Ectodermal cell (in vitro differentiated cells): ENCODE data around the gene ACAA2.

ENCODE experiments used
- H3K27ac ChIP-seq: 2 replicates; pipeline ENCODE4 v1.7.0; 2013; ENCODE audit warnings: mild to moderate bottlenecking, low read depth, low read length; ENCODE audit not compliant: insufficient read depth, poor library complexity, severe bottlenecking
- H3K27me3 ChIP-seq: 2 replicates; pipeline ENCODE4 v1.7.0; 2013; ENCODE audit warnings: mild to moderate bottlenecking, low read length; ENCODE audit not compliant: insufficient read depth, control insufficient read depth, poor library complexity, severe bottlenecking
- H3K36me3 ChIP-seq: one replicate; pipeline ENCODE4 v1.7.0; 2013; ENCODE audit warnings: low read length; ENCODE audit not compliant: control insufficient read depth, insufficient read depth
- H3K4me1 ChIP-seq: one replicate; pipeline ENCODE4 v1.7.0; 2013; ENCODE audit warnings: low read length; ENCODE audit not compliant: control insufficient read depth, insufficient read depth
- H3K4me3 ChIP-seq: 2 replicates; pipeline ENCODE4 v1.7.0; 2013; ENCODE audit warnings: low read depth, low read length, control low read depth; ENCODE audit not compliant: insufficient read depth
- H3K9me3 ChIP-seq: 2 replicates; pipeline ENCODE4 v1.7.0; 2013; ENCODE audit warnings: mild to moderate bottlenecking, low read length, moderate library complexity; ENCODE audit not compliant: control insufficient read depth
- WGBS, 2 experiments: methylation state at CpG; one replicate each; pipeline ENCODE4 v1.1.7; 2013; ENCODE audit warnings: missing lambda C conversion rate in 2 of 2; 5-methylcytosine and 5-hydroxymethylcytosine counted together

Gene ACAA2

DNA sequence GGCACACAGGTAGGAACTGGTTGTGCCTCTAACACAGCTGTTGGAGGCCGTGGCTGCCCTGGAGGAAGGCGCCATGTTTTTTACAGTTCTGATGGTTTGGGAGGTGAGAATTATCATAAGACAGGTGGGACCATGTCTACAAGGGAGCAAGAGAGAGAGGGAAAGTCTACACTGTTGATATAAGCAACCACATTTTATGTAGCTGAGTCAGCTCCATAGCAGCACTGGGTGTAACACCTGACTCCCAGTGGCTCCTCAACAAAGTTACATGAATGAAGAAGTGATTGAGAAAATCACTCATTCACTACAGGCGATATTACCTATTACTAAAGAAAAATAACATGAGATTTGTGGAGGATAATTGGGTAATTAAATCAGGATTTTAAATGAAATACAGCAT is 41.3 kb upstream of the ACAA2 start:
- no peaks in the 10 kb centered on the region for H3K36me3 ChIP-seq
- no peak overlapping the region for H3K27ac ChIP-seq
- H3K27me3 ChIP-seq: no peaks in the 10 kb centered on the region
- peaks cover 2% of the 10 kb centered on the region for H3K4me1 ChIP-seq
- 96 to 97% methylated on average over 2 of the region's 3 CpGs for WGBS, 2 experiments
- no peak overlapping the region for H3K4me3 ChIP-seq
- H3K9me3 ChIP-seq: no peaks in the 10 kb centered on the region

DNA sequence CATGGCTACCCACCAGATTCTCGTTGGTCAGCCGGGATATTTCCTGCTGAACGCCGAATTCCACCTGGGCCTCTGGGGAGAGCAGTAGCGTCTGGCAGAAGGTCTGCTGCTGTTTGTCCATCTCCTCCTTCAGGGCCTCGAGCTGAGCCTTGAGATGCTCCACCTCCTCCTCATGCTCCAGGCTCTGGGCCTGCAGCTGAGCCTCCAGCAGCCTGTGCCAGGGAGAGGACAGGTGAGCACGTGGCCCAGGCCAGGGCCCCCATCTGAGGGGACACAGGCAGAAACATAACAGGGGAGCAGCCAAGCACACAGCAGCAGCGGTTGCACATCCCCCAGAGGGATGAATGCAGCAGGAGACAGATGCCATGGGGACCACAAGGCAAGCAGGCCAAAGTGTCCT is 40.1 kb upstream of the ACAA2 start:
- no peak overlapping the region for H3K4me3 ChIP-seq
- peaks cover 6% of the 10 kb centered on the region for H3K4me1 ChIP-seq
- no peaks in the 10 kb centered on the region for H3K36me3 ChIP-seq
- H3K27ac ChIP-seq: no peak overlapping the region
- H3K27me3 ChIP-seq: no peaks in the 10 kb centered on the region
- 91 to 93% methylated on average over 8 of the region's 8 CpGs for WGBS, 2 experiments
- no peaks in the 10 kb centered on the region for H3K9me3 ChIP-seq

DNA sequence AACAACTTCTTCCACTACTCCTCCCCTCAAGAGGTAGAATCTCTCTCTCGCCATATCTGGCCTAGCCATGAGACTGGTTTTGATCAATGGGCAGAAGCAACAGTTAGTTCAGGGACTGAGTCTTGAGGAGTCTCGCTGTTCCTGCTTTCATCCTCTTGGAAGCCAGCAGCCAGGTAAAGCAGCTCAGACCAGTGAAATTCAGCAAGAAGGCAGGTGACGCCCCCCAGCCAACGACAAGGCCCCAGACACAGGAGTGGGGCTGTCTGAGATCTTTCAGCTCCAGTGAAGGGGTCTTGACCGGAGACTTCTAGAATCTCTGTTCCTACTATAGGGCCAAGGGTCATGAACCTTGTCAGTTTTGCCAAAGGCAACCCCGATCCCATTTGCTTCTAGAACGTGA is 39.7 kb upstream of the ACAA2 start:
- H3K36me3 ChIP-seq: no peaks in the 10 kb centered on the region
- no peaks in the 10 kb centered on the region for H3K9me3 ChIP-seq
- peaks cover 6% of the 10 kb centered on the region for H3K4me1 ChIP-seq
- WGBS, 2 experiments: 95 to 96% methylated on average over 7 of the region's 7 CpGs
- no peak overlapping the region for H3K27ac ChIP-seq
- no peaks in the 10 kb centered on the region for H3K27me3 ChIP-seq
- H3K4me3 ChIP-seq: no peak overlapping the region

DNA sequence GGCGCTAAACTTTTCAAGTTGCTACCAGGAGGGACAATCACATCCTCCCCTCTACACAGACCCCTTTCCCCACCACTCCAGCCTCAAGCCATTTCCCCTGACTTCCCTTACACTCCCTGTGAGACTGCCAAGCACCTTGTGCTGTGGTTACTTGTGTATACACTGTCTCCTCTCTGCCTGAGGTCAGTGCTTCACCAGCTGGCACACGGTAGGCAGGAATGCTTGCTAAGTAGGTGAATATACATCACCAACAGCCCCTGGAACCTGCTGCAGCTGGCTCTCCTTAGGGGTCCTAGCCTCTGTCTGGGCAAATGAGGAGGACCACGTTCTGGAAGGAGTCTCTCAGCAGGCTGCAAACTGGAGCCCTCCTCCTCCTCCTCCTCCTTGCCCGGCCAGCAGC is 38.3 kb upstream of the ACAA2 start:
- 73 to 78% methylated on average over 4 of the region's 4 CpGs for WGBS, 2 experiments
- H3K36me3 ChIP-seq: no peaks in the 10 kb centered on the region

DNA sequence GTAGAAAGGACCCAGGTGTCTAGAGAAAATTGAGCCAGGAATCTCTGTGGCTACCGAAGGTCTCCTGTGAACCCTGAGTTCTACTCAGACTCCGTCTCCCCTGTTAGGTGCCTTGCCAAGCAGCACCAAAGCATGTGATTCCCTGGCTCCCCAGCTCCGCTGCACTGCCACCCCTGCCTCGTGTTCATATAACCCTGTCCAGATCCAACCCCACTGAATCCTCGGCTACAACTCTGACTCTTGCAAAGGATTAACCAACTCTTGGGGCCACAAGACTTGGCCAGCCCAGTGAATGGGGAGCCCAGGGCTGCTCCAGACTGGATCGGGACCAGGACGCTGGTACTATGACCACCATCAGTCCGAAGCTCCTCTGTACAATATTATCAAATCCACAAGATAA is 37.3 kb upstream of the ACAA2 start:
- 95 to 97% methylated on average over 8 of the region's 8 CpGs for WGBS, 2 experiments
- Histone ChIP-seq H3K4me3 (no peak overlapping the region), H3K9me3 (no peaks in the 10 kb centered on the region), H3K27ac (no peak overlapping the region), H3K4me1 (peaks cover 19% of the 10 kb centered on the region), H3K36me3 (no peaks in the 10 kb centered on the region), H3K27me3 (no peaks in the 10 kb centered on the region)

More for the DNA sequence above, 38.3 kb upstream of the ACAA2 start:
- H3K9me3 ChIP-seq: no peaks in the 10 kb centered on the region
- H3K27ac ChIP-seq: no peak overlapping the region
- H3K4me3 ChIP-seq: no peak overlapping the region
- peaks cover 10% of the 10 kb centered on the region for H3K4me1 ChIP-seq
- H3K27me3 ChIP-seq: no peaks in the 10 kb centered on the region

DNA sequence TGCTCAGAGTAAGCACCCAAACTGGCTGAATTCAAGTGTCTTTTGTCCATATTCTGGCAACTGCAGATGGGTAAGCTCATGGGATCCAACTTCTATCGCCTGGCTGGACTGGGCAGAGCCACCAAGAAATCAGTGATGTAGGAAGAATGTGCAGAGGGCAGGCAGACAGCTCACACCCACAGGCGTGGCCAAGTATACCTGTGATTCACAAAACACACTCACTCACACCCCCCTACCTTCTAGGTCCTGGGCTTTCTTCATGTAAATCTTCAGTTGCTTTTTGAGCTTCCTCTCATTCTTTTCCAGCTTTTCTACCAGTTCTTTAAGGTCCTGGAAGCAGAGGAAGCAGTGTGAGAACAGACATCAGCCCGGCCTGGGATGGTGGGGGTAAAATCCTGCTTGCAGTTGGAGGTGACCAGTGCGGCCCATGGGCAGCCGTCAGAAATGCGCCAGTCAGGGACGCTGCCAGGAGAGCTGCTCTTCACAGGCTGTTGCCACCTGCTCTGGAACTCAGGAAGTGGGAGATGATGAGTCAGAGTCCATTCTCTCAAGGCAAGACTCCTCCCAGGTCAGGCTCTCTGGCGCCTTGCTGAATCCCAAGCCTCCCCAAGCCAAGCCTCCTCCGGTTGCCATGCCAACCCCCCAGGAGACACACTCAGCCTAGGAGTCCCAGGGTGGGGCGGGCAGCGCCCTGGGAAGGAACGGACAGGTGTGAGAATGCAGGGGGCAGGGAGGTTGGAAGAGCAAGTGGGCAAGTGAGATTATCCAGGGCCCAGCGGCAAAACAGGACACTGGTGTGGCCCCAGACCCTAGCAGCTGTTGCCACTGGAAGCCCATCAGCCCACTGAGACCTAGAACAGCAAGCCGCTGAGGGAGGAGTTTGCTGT is 36.2 kb upstream of the ACAA2 start:
- no peaks in the 10 kb centered on the region for H3K36me3 ChIP-seq
- H3K4me3 ChIP-seq: no peak overlapping the region
- H3K4me1 ChIP-seq: peaks cover 24% of the 10 kb centered on the region
- H3K27me3 ChIP-seq: no peaks in the 10 kb centered on the region
- H3K27ac ChIP-seq: no peak overlapping the region
- H3K9me3 ChIP-seq: no peaks in the 10 kb centered on the region
- WGBS, 2 experiments: 63 to 64% methylated on average over 14 of the region's 14 CpGs

DNA sequence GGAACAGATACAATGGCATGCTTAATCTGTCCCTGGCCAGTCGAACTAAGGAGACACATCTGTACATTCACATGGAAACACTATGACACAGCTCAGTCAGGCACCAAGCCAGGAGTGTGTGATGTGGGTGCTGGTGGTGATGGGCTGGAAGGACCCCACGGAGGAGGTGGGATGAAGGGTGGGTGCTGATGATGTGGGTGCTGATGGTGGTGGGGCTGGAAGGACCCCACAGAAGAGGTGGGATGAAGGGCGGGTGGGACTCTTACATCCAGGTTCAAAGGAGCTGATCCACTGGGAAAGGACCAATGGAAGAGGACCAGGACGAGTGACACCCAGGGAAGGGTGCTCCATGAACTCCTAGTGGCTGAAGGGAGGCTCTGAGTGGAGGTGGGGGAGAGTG is 34.8 kb upstream of the ACAA2 start:
- Histone ChIP-seq H3K4me1 (peaks cover 24% of the 10 kb centered on the region), H3K9me3 (no peaks in the 10 kb centered on the region), H3K4me3 (no peak overlapping the region), H3K36me3 (no peaks in the 10 kb centered on the region), H3K27me3 (no peaks in the 10 kb centered on the region), H3K27ac (no peak overlapping the region)
- 84 to 92% methylated on average over 4 of the region's 4 CpGs for WGBS, 2 experiments

DNA sequence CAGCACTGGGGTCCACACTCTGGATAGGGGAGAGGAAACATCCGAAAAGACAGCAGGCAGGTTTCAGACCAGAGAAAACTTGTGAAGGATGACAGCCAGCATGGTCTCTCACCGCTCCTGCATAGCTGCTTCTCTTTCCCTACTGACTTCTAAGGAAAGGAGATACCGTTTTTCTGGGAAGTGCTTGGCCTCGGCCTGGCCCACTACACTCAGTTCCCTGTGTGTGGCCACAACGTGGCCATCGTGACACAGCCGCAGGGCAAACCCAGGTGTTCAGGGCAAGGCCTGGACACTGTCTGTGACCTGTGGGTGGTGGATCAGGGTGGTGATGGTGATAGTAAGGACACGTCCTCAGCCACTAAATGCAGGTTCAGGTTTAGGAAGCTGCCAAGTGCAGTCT is 34.2 kb upstream of the ACAA2 start:
- Histone ChIP-seq H3K9me3 (no peaks in the 10 kb centered on the region), H3K27ac (no peak overlapping the region), H3K4me1 (peaks cover 24% of the 10 kb centered on the region), H3K4me3 (no peak overlapping the region), H3K27me3 (no peaks in the 10 kb centered on the region), H3K36me3 (no peaks in the 10 kb centered on the region)
- WGBS, 2 experiments: 93 to 95% methylated on average over 8 of the region's 8 CpGs

DNA sequence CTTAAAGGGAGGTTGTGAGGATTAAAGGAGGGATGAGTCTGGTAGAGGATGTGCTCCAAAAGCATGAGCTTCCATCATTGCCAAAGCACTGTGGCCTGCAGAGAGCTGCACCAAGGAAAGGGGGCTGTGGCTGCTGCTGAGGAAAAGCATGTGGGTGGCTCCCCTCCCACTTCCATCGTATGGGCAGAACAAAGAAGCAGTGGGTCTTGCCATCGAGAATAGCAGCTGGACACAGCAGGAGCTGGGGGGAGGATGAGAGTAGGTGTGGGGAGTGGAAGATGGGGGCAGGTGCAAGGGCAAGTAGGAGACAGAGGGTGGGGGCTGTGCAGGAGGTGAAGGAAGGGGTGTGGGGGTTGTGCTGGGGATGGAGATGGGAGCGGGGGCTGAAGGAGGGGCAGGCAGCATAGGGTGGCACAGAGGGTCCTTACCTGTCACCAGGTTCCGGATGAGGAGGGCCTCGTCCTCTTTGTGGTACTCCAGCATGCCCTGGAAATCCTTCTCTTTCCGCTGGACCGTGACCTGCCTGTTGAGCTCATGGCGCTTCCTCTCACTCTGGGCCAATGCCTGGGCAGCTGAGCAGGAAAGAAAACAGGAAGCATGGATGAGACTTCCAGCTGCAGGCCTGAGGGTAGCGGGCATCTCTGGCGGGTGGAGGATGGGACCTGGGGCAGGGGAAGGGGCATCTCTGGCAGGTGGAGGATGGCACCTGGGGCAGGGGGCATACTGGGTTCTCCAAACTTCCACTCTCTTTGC is 33.6 kb upstream of the ACAA2 start:
- WGBS, 2 experiments: 72 to 75% methylated on average over 10 of the region's 10 CpGs
- Histone ChIP-seq H3K27me3 (no peaks in the 10 kb centered on the region), H3K4me1 (peaks cover 24% of the 10 kb centered on the region), H3K9me3 (no peaks in the 10 kb centered on the region), H3K4me3 (no peak overlapping the region), H3K36me3 (no peaks in the 10 kb centered on the region), H3K27ac (no peak overlapping the region)

DNA sequence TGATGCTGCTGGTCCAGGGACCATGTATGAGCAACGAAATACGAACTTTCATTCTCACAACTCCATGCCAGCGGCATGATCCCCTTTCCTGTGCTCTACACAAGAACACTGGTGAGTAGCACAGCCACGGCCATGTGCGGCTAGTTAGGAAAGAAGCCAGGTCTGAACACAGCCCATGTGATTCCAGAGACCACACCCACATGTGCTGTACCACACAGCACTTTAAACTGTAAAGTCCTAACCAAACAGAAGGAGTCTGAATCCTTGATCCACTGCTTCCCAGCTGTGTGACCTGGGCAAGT is 33.0 kb upstream of the ACAA2 start:
- no peak overlapping the region for H3K27ac ChIP-seq
- no peaks in the 10 kb centered on the region for H3K27me3 ChIP-seq
- 88 to 89% methylated on average over 5 of the region's 5 CpGs for WGBS, 2 experiments
- H3K9me3 ChIP-seq: no peaks in the 10 kb centered on the region
- H3K4me3 ChIP-seq: no peak overlapping the region
- H3K4me1 ChIP-seq: peaks cover 24% of the 10 kb centered on the region
- H3K36me3 ChIP-seq: no peaks in the 10 kb centered on the region
